A673 (cell line): Measurements from ENCODE around the gene GSKIP. TPM values are rescaled to one million over a fixed set of nuclear protein-coding genes. Genes with fewer than 3 reads are reported as not detected.

ENCODE experiments used
- BruUV-seq: library from RNA; stranded (reverse); fragments of 400-500 nt; replicated peaks from 2 replicates; lab custom pipeline; 2021; lab: Mats Ljungman, UMichigan
- CTCF ChIA-PET: fragments of 300-600 bp; sonication (Branson Sonifier 250); formaldehyde crosslinking; loops from one replicate; lab custom pipeline; 2022; ENCODE audit warnings: antibody characterized with exemption; lab: Charles Lee
- POLR2A ChIA-PET: fragments of 300-600 bp; sonication (Branson Sonifier 250); formaldehyde crosslinking; loops from one replicate; lab custom pipeline; 2022; ENCODE audit warnings: antibody characterized with exemption; ENCODE audit not compliant: low non-redundant PET; lab: Charles Lee
- DNase-seq: peaks from one replicate; pipeline ENCODE4 v3.0.0-alpha.2; 2015; ENCODE audit warnings: low spot score
- H3K27ac ChIP-seq: fragments of 200-600 bp; sonication (generic); 2 replicates; pipeline ENCODE4 v1.5.1; 2016; ENCODE audit warnings: mixed run types, low read depth, mild to moderate bottlenecking, mixed read lengths, antibody characterized with exemption, low read length; ENCODE audit not compliant: poor library complexity, severe bottlenecking
- H3K27me3 ChIP-seq: fragments of 200-600 bp; sonication (generic); replicated peaks from 2 replicates; pipeline ENCODE4 v1.6.1; 2017; ENCODE audit warnings: mixed run types, low read depth, mild to moderate bottlenecking, mixed read lengths, antibody characterized with exemption, low read length; ENCODE audit not compliant: insufficient read depth, poor library complexity
- H3K36me3 ChIP-seq: fragments of 200-600 bp; sonication (generic); 2 replicates; pipeline ENCODE4 v1.6.1; 2016; ENCODE audit warnings: mixed run types, mild to moderate bottlenecking, mixed read lengths, antibody characterized with exemption, low read length; ENCODE audit not compliant: insufficient read depth, poor library complexity, severe bottlenecking
- H3K4me1 ChIP-seq: fragments of 200-600 bp; sonication (generic); 2 replicates; pipeline ENCODE4 v1.6.1; 2017; ENCODE audit warnings: mixed run types, mild to moderate bottlenecking, mixed read lengths, antibody characterized with exemption, low read length; ENCODE audit not compliant: insufficient read depth, poor library complexity, severe bottlenecking
- H3K4me3 ChIP-seq: fragments of 200-600 bp; sonication (generic); 2 replicates; pipeline ENCODE4 v1.5.1; 2016; ENCODE audit warnings: low read depth, mixed run types, mild to moderate bottlenecking, mixed read lengths, low read length; ENCODE audit not compliant: poor library complexity, severe bottlenecking
- H3K9me3 ChIP-seq: fragments of 200-600 bp; sonication (generic); 2 replicates; pipeline ENCODE4 v1.6.1; 2016; ENCODE audit warnings: mixed run types, low read depth, mild to moderate bottlenecking, mixed read lengths, antibody characterized with exemption, low read length; ENCODE audit not compliant: poor library complexity, severe bottlenecking
- CTCF ChIP-seq: fragments of 300-800, 200-600 bp; sonication (generic); conservative IDR thresholded peaks from 2 replicates; pipeline ENCODE4 v1.5.1; 2017; ENCODE audit warnings: low read depth, mild to moderate bottlenecking, antibody characterized with exemption, low read length, moderate library complexity, mixed read lengths
- EZH2 ChIP-seq: fragments of 200-600 bp; sonication (generic); IDR thresholded peaks from 2 replicates; pipeline ENCODE4 v1.6.1; 2017; ENCODE audit warnings: borderline replicate concordance, low read depth, mild to moderate bottlenecking, mixed read lengths, antibody characterized with exemption, low read length; ENCODE audit not compliant: poor library complexity, severe bottlenecking
- intact Hi-C: fragments of 100-400 bp; cut with micrococcal nuclease; formaldehyde crosslinking; loops from one replicate; pipeline ENCODE4 v1.10.0; 2022; ENCODE audit not compliant: unreplicated experiment
- total RNA-seq: library from RNA; stranded (reverse); gene quantifications from 2 replicates; pipeline ENCODE4 v1.2.3, GENCODE V29; 2021

The GSKIP gene
- total RNA-seq, 1 experiment from 2014 or later = 21.3 TPM

- ChIA-PET CTCF (no interaction called here), POLR2A (no interaction called here)
- TF ChIP-seq EZH2 = no peak
- no peak for TF ChIP-seq CTCF
- BruUV-seq = no TSS peak
- no peaks in the 10 kb centered on the region for H3K9me3 ChIP-seq
- intact Hi-C loops = no loop called here
- H3K4me3 ChIP-seq = no peak overlapping the region
- H3K4me1 ChIP-seq = no peaks in the 10 kb centered on the region
- no peaks in the 10 kb centered on the region for H3K27me3 ChIP-seq
- DNase-seq = no peak
- H3K27ac ChIP-seq = no peak overlapping the region
- H3K36me3 ChIP-seq = peaks cover 10% of the 10 kb centered on the region
These were observed 17.4 kb downstream of the GSKIP start for GRCh38 chr14:96380735-96381134.

- POLR2A ChIA-PET = no interaction called here
- intact Hi-C loops = no loop called here
- Histone ChIP-seq H3K36me3 (peaks cover 19% of the 10 kb centered on the region), H3K27me3 (no peaks in the 10 kb centered on the region), H3K4me3 (no peak overlapping the region), H3K27ac (no peak overlapping the region), H3K9me3 (no peaks in the 10 kb centered on the region), H3K4me1 (no peaks in the 10 kb centered on the region)
- TF ChIP-seq CTCF (no peak), EZH2 (no peak)
- no TSS peak for BruUV-seq
- CTCF ChIA-PET = no interaction called here
- DNase-seq = no peak
These were observed 20.1 kb downstream of the GSKIP start for GRCh38 chr14:96383445-96383844.

- CTCF ChIA-PET = no interaction called here
- intact Hi-C loops = no loop called here
These were observed 20.7 kb downstream of the GSKIP start for GRCh38 chr14:96384053-96384452.

More at GRCh38 chr14:96384053-96384452, 20.7 kb downstream of the GSKIP start:
- no peaks in the 10 kb centered on the region for H3K9me3 ChIP-seq
- POLR2A ChIA-PET = interaction anchor here (0.5 to 0.7 kb wide), 2 partner anchors 65 to 833 kb away, joined by 3 read pairs; no protein-coding TSS in a partner anchor
- TF ChIP-seq EZH2 (no peak), CTCF (no peak)
- H3K4me1 ChIP-seq = no peaks in the 10 kb centered on the region
- BruUV-seq = no TSS peak
- H3K27ac ChIP-seq = no peak overlapping the region
- no peaks in the 10 kb centered on the region for H3K27me3 ChIP-seq
- no peak for DNase-seq
- peaks cover 19% of the 10 kb centered on the region for H3K36me3 ChIP-seq
- H3K4me3 ChIP-seq = no peak overlapping the region
